K562 (cell line): ENCODE data around the gene RGMA. TPM values are rescaled to one million over a fixed set of nuclear protein-coding genes. Genes with fewer than 3 reads are reported as not detected.
A peak's percentile ranks its signal among the peaks of the same experiment; 100 is the strongest.

ENCODE experiments used
- ATAC-seq: fragments of 200-7000 bp; cut with Tn5 transposase; 3 replicates; pipeline ENCODE4 v1.9.1; 2020; ENCODE audit warnings: moderate library complexity
- Bru-seq: library from RNA; stranded (reverse); fragments of 400-500 nt; gene quantifications from one replicate; lab custom pipeline; 2021; lab: Mats Ljungman, UMichigan
- BruChase-seq, 2 experiments: library from RNA; stranded (reverse); fragments of 400-500 nt; gene quantifications; one replicate each; lab custom pipeline; 2021; lab: Mats Ljungman, UMichigan
- BruUV-seq: library from RNA; stranded (reverse); fragments of 400-500 nt; replicated peaks from 2 replicates; lab custom pipeline; 2021; lab: Mats Ljungman, UMichigan
- CTCF ChIA-PET: fragments of 300-600 bp; formaldehyde crosslinking; extraction: SDS; loops from one replicate; lab custom pipeline; 2021; ENCODE audit warnings: low intra/inter-chr PET ratio; lab: Yijun Ruan, JAX
- POLR2A ChIA-PET: fragments of 300-600, 350-650 bp; sonication (Branson Sonifier 250); formaldehyde crosslinking; extraction: SDS; loops from one replicate; lab custom pipeline; 2021; ENCODE audit warnings: antibody characterized with exemption, inconsistent platforms; lab: Yijun Ruan, JAX
- DNase-seq, 4 experiments: peaks; one replicate each; pipeline versions ENCODE4 v3.0.0 to v3.0.0-alpha.2; 2011 to 2018; ENCODE audit warnings: low spot score in 3 of 4, mixed read lengths in 3 of 4; ENCODE audit errors: extremely low read depth in 1 of 4
- FAIRE-seq: peaks from 2 replicates; lab custom pipeline; 2011; peaks lifted over from hg19 to GRCh38; lab: Jason Lieb, UNC
- H2AFZ ChIP-seq: 2 replicates; pipeline ENCODE4 v1.6.0; 2011; ENCODE audit warnings: low read depth, low read length, control low read depth, inconsistent platforms
- H3K27ac ChIP-seq: fragments of 200-600 bp; 3 replicates; pipeline ENCODE4 v1.8.0; 2011; ENCODE audit warnings: low read depth, mild to moderate bottlenecking, control low read depth, inconsistent platforms, low read length, moderate library complexity, mixed read lengths; ENCODE audit errors: extremely low read depth
- H3K27me3 ChIP-seq, 2 experiments: fragments of 300-600 bp in 1 of 2; 2 replicates in 1 of 2; 3 replicates in 1 of 2; pipeline versions ENCODE4 v1.6.0 to v1.8.0; 2011; ENCODE audit warnings: inconsistent platforms in 2 of 2, low read length in 2 of 2, mild to moderate bottlenecking in 1 of 2, mixed read lengths in 1 of 2, moderate library complexity in 1 of 2; ENCODE audit not compliant: control insufficient read depth in 2 of 2, insufficient read depth in 2 of 2
- H3K36me3 ChIP-seq: fragments of 300-600 bp; 3 replicates; pipeline ENCODE4 v1.8.0; 2011; ENCODE audit warnings: mild to moderate bottlenecking, low read length, inconsistent platforms; ENCODE audit not compliant: control insufficient read depth, insufficient read depth
- H3K4me1 ChIP-seq, 2 experiments: fragments of 200-600 bp in 1 of 2; replicated peaks in 1 of 2; 2 replicates in 1 of 2; 3 replicates in 1 of 2; pipeline versions ENCODE4 v1.5.1 to v1.8.0; 2011; ENCODE audit warnings: inconsistent platforms in 2 of 2, low read length in 2 of 2, mild to moderate bottlenecking in 1 of 2, mixed read lengths in 1 of 2, moderate library complexity in 1 of 2; ENCODE audit not compliant: control insufficient read depth in 2 of 2, insufficient read depth in 2 of 2
- H3K4me2 ChIP-seq: 2 replicates; pipeline ENCODE4 v1.6.1; 2011; ENCODE audit warnings: low read length, control low read depth, inconsistent platforms, mixed read lengths; ENCODE audit not compliant: insufficient read depth
- H3K4me3 ChIP-seq: fragments of 200-600 bp; sonication (generic), shearing (Covaris generic); 2 replicates; pipeline ENCODE4 v1.5.1; 2016; ENCODE audit warnings: control low read depth, inconsistent platforms
- H3K79me2 ChIP-seq: fragments of 200-600 bp; 3 replicates; pipeline ENCODE4 v1.8.0; 2011; ENCODE audit warnings: low read length, inconsistent platforms; ENCODE audit not compliant: control insufficient read depth, insufficient read depth
- H3K9ac ChIP-seq, 2 experiments: 2 replicates each; pipeline versions ENCODE4 v1.6.0 to v1.6.1; 2011; ENCODE audit warnings: low read depth in 2 of 2, low read length in 2 of 2, control low read depth in 1 of 2, inconsistent platforms in 1 of 2, mild to moderate bottlenecking in 1 of 2, mixed read lengths in 1 of 2; ENCODE audit not compliant: insufficient read depth in 1 of 2
- H3K9me1 ChIP-seq: one replicate; pipeline ENCODE4 v1.6.0; 2011; ENCODE audit warnings: inconsistent platforms, mild to moderate bottlenecking, low read length, moderate library complexity; ENCODE audit not compliant: control insufficient read depth, insufficient read depth
- H3K9me3 ChIP-seq: replicated peaks from 2 replicates; pipeline ENCODE4 v1.5.1; 2011; ENCODE audit warnings: low read depth, low read length, inconsistent platforms; ENCODE audit not compliant: control insufficient read depth, insufficient read depth
- H4K20me1 ChIP-seq: replicated peaks from 2 replicates; pipeline ENCODE4 v1.6.1; 2011; ENCODE audit warnings: low read length, inconsistent platforms, mixed read lengths; ENCODE audit not compliant: control insufficient read depth, insufficient read depth
- ATF3 ChIP-seq, 2 experiments: fragments of 450-650 bp in 1 of 2; sonication (generic) in 1 of 2; formaldehyde crosslinking in 1 of 2; IDR thresholded peaks in 1 of 2; conservative IDR thresholded peaks in 1 of 2; 2 replicates each; pipeline versions ENCODE4 v1.6.1 to v1.8.1; 2016 to 2023; ENCODE audit warnings: mild to moderate bottlenecking in 2 of 2, moderate library complexity in 2 of 2, inconsistent platforms in 1 of 2, missing genetic modification reagents in 1 of 2
- DLX4 ChIP-seq: fragments of 250-450 bp; sonication (Bioruptor Pico); IDR thresholded peaks from 2 replicates; pipeline ENCODE4 v1.6.1; 2021; ENCODE audit warnings: mild to moderate bottlenecking
- HDGF ChIP-seq: fragments of 450-650 bp; IDR thresholded peaks from 2 replicates; pipeline ENCODE4 v1.6.1; 2016
- NONO ChIP-seq, 2 experiments: fragments of 200-400 bp in 1 of 2; fragments of 450-650 bp in 1 of 2; formaldehyde crosslinking in 1 of 2; IDR thresholded peaks; 2 replicates each; pipeline ENCODE4 v1.6.1; 2017; ENCODE audit warnings: low read depth in 2 of 2, mild to moderate bottlenecking in 2 of 2, moderate library complexity in 2 of 2, low read length in 1 of 2
- NR4A1 ChIP-seq, 2 experiments: fragments of 250-450 bp in 1 of 2; fragments of 450-650 bp in 1 of 2; sonication (Bioruptor Pico) in 1 of 2; IDR thresholded peaks; 2 replicates each; pipeline versions ENCODE4 v1.4.0 to v1.6.1; 2016 to 2020; ENCODE audit warnings: mild to moderate bottlenecking in 2 of 2, missing compliant biosample characterization in 1 of 2, missing genetic modification characterization in 1 of 2, moderate library complexity in 1 of 2
- PCBP1 ChIP-seq: fragments of 200-400 bp; formaldehyde crosslinking; IDR thresholded peaks from 2 replicates; pipeline ENCODE4 v1.6.1; 2018; ENCODE audit warnings: mild to moderate bottlenecking, low read depth, low read length; ENCODE audit not compliant: poor library complexity, severe bottlenecking
- RBM22 ChIP-seq: fragments of 200-400 bp; formaldehyde crosslinking; IDR thresholded peaks from 2 replicates; pipeline ENCODE4 v1.6.1; 2018; ENCODE audit warnings: low read length, low read depth; ENCODE audit not compliant: poor library complexity, severe bottlenecking
- SAFB ChIP-seq: fragments of 200-400 bp; formaldehyde crosslinking; IDR thresholded peaks from 2 replicates; pipeline ENCODE4 v1.6.1; 2017; ENCODE audit warnings: low read depth, low read length, borderline replicate concordance
- SMAD1 ChIP-seq: fragments of 150-350 bp; IDR thresholded peaks from 2 replicates; pipeline ENCODE4 v1.6.1; 2014; ENCODE audit warnings: low read length, low read depth; ENCODE audit not compliant: partially characterized antibody
- SMC3 ChIP-seq: conservative IDR thresholded peaks from 2 replicates; pipeline ENCODE4 v1.6.1; 2011; ENCODE audit warnings: low read depth, low read length, improper control_type of control experiment; ENCODE audit not compliant: insufficient read depth
- YY1 ChIP-seq, 3 experiments: IDR thresholded peaks; 2 replicates each; pipeline ENCODE4 v1.6.1; 2011; ENCODE audit warnings: low read length in 2 of 3, mild to moderate bottlenecking in 2 of 3, moderate library complexity in 2 of 3, borderline replicate concordance in 1 of 3, control low read depth in 1 of 3, low read depth in 1 of 3; ENCODE audit not compliant: insufficient read depth in 3 of 3, insufficient replicate concordance in 2 of 3, control insufficient read depth in 1 of 3, insufficient read length in 1 of 3; ENCODE audit errors: extremely low read depth in 1 of 3
- ZFP36 ChIP-seq: fragments of 150-350 bp; IDR thresholded peaks from 2 replicates; pipeline ENCODE4 v1.6.1; 2018; ENCODE audit warnings: low read length, low read depth; ENCODE audit not compliant: partially characterized antibody
- ZNF699 ChIP-seq: fragments of 250-450 bp; sonication (Bioruptor Pico); IDR thresholded peaks from 2 replicates; pipeline ENCODE4 v1.8.0; 2021; ENCODE audit warnings: mild to moderate bottlenecking, moderate library complexity; ENCODE audit not compliant: insufficient replicate concordance
- WGBS: fragments of 100-300 bp; shearing (Covaris generic); methylation state at CpG from one replicate; pipeline ENCODE4 v1.1.6; 2016; ENCODE audit warnings: low coverage, mixed read lengths; ENCODE audit not compliant: insufficient coverage; ENCODE audit errors: missing lambda C conversion rate; 5-methylcytosine and 5-hydroxymethylcytosine counted together
- in situ Hi-C: fragments of 300-500 bp; cut with MboI; formaldehyde crosslinking; loops from 4 replicates; pipeline ENCODE4 v1.15.0; 2018; ENCODE audit warnings: inconsistent platforms, mixed read lengths
- intact Hi-C: fragments of 100-400 bp; cut with micrococcal nuclease; formaldehyde crosslinking; loops from 2 replicates; pipeline ENCODE4 v1.14.2; 2022
- long read RNA-seq, 3 experiments: library from polyadenylated mRNA in 2 of 3; library from RNA in 1 of 3; unstranded in 2 of 3; stranded (forward) in 1 of 3; transcript quantifications; one replicate each; pipeline ENCODE4 v2.0.0, GENCODE V29; 2019 to 2022
- polyA minus RNA-seq, 3 experiments: library from RNA; depleted of rRNA, polyadenylated mRNA; stranded (reverse); fragments of >200 nt; gene quantifications; 2 replicates each; pipeline ENCODE4 v1.2.3, GENCODE V29; 2011
- polyA plus RNA-seq, 8 experiments: library from polyadenylated mRNA; depleted of rRNA in 4 of 8; stranded (reverse) in 5 of 8; unstranded in 3 of 8; fragments of >200 nt; fragmentation: Nextera tagmentation in 2 of 8; fragmentation: Illumina TruSeq in 1 of 8; extraction: Ambion mirVana in 2 of 8; extraction: Trizol in 1 of 8; gene quantifications; 2 replicates each; pipeline versions ENCODE4 v1.2.1 to v1.2.3, GENCODE V29; 2011 to 2014; ENCODE audit warnings: inconsistent platforms in 1 of 8, missing spikeins in 1 of 8
- total RNA-seq, 7 experiments: library from RNA; depleted of rRNA in 6 of 7; stranded (reverse); fragments of >200 nt in 6 of 7; fragmentation: Illumina TruSeq in 2 of 7; extraction: Trizol in 2 of 7; gene quantifications; 2 replicates each; pipeline versions ENCODE4 v1.2.1 to v1.2.3, GENCODE V29; 2011 to 2021; ENCODE audit warnings: low replicate concordance in 1 of 7

RGMA gene
- total RNA-seq (2011; cell fraction: chromatin; rRNA removed; ENCODE audit: low replicate concordance) = not detected in 2 replicates
- total RNA-seq (2011; cell fraction: nucleolus; rRNA removed) = 0.53 TPM in 1 of 2 replicates, not detected in the other
- total RNA-seq (2011; cell fraction: nucleoplasm; rRNA removed) = not detected in 2 replicates
- total RNA-seq (2014; rRNA removed) (0.05 TPM in 1 of 2 replicates, not detected in the other), total RNA-seq (2014; rRNA removed; fragmentation: Illumina TruSeq; extraction: Trizol) (not detected in 2 replicates), total RNA-seq (2015; rRNA removed; fragmentation: Illumina TruSeq; extraction: Trizol) (not detected in 2 replicates), total RNA-seq (2021) (0.04 TPM in 1 of 2 replicates, not detected in the other), polyA plus RNA-seq (2011; rRNA removed) (not detected in 2 replicates), polyA plus RNA-seq (2014; fragmentation: Illumina TruSeq; extraction: Trizol) (not detected in 2 replicates), polyA plus RNA-seq (2014; fragmentation: Nextera tagmentation; extraction: Ambion mirVana) (under 1 TPM; 0.03 TPM), polyA plus RNA-seq (2014; rRNA removed) (not detected in 2 replicates), polyA minus RNA-seq (2011; rRNA and poly(A)+ RNA removed) (not detected in 2 replicates), Bru-seq, nascent RNA (percentile 2 among the genes with signal in this experiment), BruChase-seq, experiment 1, labeled RNA remaining after a 2-hour chase (not detected), BruChase-seq, experiment 2, labeled RNA remaining after a 6-hour chase (not detected)
- not detected in 2 replicates for polyA plus RNA-seq (2011; cell fraction: cytosol; rRNA removed)
- polyA plus RNA-seq (2011; cell fraction: nucleus; rRNA removed) = not detected in 2 replicates
- polyA plus RNA-seq (2012) = 0.12 and 0.28 TPM in 2 replicates
- polyA minus RNA-seq (2011; cell fraction: cytosol; rRNA and poly(A)+ RNA removed) = not detected in 2 replicates
- not detected in 2 replicates for polyA minus RNA-seq (2011; cell fraction: nucleus; rRNA and poly(A)+ RNA removed)
- long read RNA-seq, experiment 1, partial matches to known transcripts = 0 of 1 reads
- long read RNA-seq, experiment 1, other reads (novel, unspliced or antisense) = 1 of 1 reads
- long read RNA-seq, experiment 2 = 0 reads
- long read RNA-seq, experiment 3 = 0 reads

GRCh38 chr15:93088981-93089726 lies at the start of gene RGMA:
Gene RGMA, minus strand, starts transcription at chr15:93089211. Its CDS starts 279 bp downstream, at chr15:93088932.
- no peaks in the 10 kb centered on the region for H3K9me1 ChIP-seq
- no peak within 1 kb of the TSS for H3K4me3 ChIP-seq
- no TSS peak for BruUV-seq
- peaks cover 0 to 11% of the 10 kb centered on the region in 2 experiments; a peak in 1 of 5 replicates for H3K4me1 ChIP-seq
- no peaks in the 10 kb centered on the region for H3K9me3 ChIP-seq
- POLR2A ChIA-PET = no interaction called here
- CTCF ChIA-PET = interaction anchor here (2.0 kb wide), 1 partner anchor 1031 kb away, joined by 8 read pairs; no protein-coding TSS in a partner anchor
- H2AFZ ChIP-seq = no peak within 1 kb of the TSS
- H3K9ac ChIP-seq = no peak within 1 kb of the TSS
- H3K36me3 ChIP-seq = no peaks in the 10 kb centered on the region
- WGBS = 52% methylated on average over 13 of the region's 92 CpGs
- no peak within 1 kb of the TSS for H3K4me2 ChIP-seq
- no peak within 1 kb of the TSS for H3K27ac ChIP-seq
- no peaks in the 10 kb centered on the region for H4K20me1 ChIP-seq
- intact Hi-C loops (no loop called here), in situ Hi-C loops (no loop called here)
- peaks cover 4 to 15% of the 10 kb centered on the region in 2 experiments; a peak in 3 of 5 replicates for H3K27me3 ChIP-seq
- no peak for FAIRE-seq
- peak in 1 of 4 experiments; percentile 19 for DNase-seq
- H3K79me2 ChIP-seq = no peaks in the 10 kb centered on the region
- no peak for ATAC-seq
- TF ChIP-seq RBM22 (no peak), NONO (IDR thresholded peaks at IDR 0.05; ENCODE audit: low read depth in 2 of 2, low read length in 1 of 2) (no peak), NR4A1 (CRISPR knock-in tag; IDR thresholded peaks at IDR 0.05) (no peak), NR4A1 (tag; IDR thresholded peaks at IDR 0.05) (no peak), ZNF699 (CRISPR knock-in tag) (no peak), ZFP36 (no peak), DLX4 (CRISPR knock-in tag) (no peak), SAFB (no peak), HDGF (no peak), PCBP1 (no peak), SMAD1 (no peak), SMC3 (no peak), ATF3 (IDR thresholded peaks at IDR 0.05) (no peak), ATF3 (CRISPR knock-in tag; conservative IDR thresholded peaks at IDR 0.05) (no peak), YY1 (IDR thresholded peaks at IDR 0.05; ENCODE audit: borderline replicate concordance in 1 of 3, control insufficient read depth in 1 of 3, extremely low read depth in 1 of 3, insufficient read depth in 3 of 3, insufficient read length in 1 of 3, insufficient replicate concordance in 2 of 3, low read depth in 1 of 3, low read length in 2 of 3) (no peak)
